Measurements from ENCODE around the gene ZNF831.

DNA sequence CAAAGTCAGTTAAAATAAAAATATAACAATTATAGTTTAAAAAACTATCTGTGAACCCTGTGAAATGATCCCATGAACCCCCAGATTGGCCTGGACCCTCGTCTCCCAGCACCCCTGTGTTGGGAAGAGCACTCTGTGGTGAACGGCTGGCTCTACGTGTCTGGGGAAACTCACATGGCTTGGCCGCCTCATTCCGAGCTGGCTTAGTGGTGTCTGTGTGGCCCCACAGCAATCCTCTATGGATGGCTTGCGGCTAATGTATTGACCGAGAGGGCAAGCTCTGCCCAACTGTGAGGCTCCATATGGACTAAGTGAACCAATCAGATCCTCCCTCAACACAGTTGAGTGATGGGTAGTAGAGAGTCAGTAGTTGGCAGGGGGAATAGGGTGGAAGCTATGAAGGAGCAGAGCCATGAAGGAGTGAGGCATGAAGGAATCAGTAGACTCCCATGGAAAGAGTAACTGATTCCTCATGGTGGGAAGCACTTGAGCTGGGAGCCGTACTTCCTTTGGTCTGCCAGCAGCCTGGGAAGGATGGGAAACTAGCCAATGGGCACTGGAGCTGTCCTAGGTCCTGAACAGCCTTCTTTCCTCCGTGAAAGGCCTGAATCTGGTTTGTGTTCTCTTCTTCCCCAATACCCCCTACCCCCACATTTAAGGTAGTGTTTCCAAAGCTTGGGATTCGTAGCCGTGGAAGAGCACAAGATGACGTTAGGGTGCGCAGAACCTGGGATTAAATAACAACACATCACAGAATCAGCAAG is 21.6 kb upstream of the ZNF831 start:
- TF ChIP-seq CTCF (IDR thresholded peaks at IDR 0.05) (no peak), EP300 (IDR thresholded peaks at IDR 0.05; ENCODE audit: low read depth) (no peak)
